CD14-positive monocyte (primary cell): Measurements from ENCODE around the gene TMEM222. TPM values are rescaled to one million over a fixed set of nuclear protein-coding genes. Genes with fewer than 3 reads are reported as not detected.

ENCODE experiments used
- DNase-seq, 3 donors: peaks; one replicate each; pipeline ENCODE4 v3.0.0-alpha.2; 2011 to 2022
- H2AFZ ChIP-seq: 2 replicates; pipeline ENCODE4 v1.6.0; 2012; ENCODE audit warnings: mild to moderate bottlenecking, low read depth, low read length, inconsistent platforms; ENCODE audit not compliant: insufficient read depth, poor library complexity, severe bottlenecking
- H3K27ac ChIP-seq, 2 donors: 1 replicate in 1 of 2; 2 replicates in 1 of 2; pipeline ENCODE4 v1.5.1; 2012 to 2013; ENCODE audit warnings: low read length in 2 of 2, control low read depth in 1 of 2, inconsistent platforms in 1 of 2, low read depth in 1 of 2, mild to moderate bottlenecking in 1 of 2
- H3K27me3 ChIP-seq, 2 donors: one replicate each; pipeline versions ENCODE4 v1.6.0 to v1.6.1; 2011 to 2013; ENCODE audit warnings: low read length in 2 of 2; ENCODE audit not compliant: control insufficient read depth in 2 of 2, insufficient read depth in 2 of 2
- H3K36me3 ChIP-seq, 2 donors: replicated peaks in 1 of 2; 1 replicate in 1 of 2; 2 replicates in 1 of 2; pipeline versions ENCODE4 v1.5.1 to v1.6.1; 2012 to 2013; ENCODE audit warnings: low read length in 2 of 2, control low read depth in 1 of 2, inconsistent platforms in 1 of 2, mild to moderate bottlenecking in 1 of 2; ENCODE audit not compliant: insufficient read depth in 2 of 2, control insufficient read depth in 1 of 2
- H3K4me1 ChIP-seq, 2 donors: 1 replicate in 1 of 2; 2 replicates in 1 of 2; pipeline versions ENCODE4 v1.5.1 to v1.6.1; 2012 to 2013; ENCODE audit warnings: low read length in 2 of 2, control low read depth in 1 of 2, inconsistent platforms in 1 of 2, mild to moderate bottlenecking in 1 of 2, moderate library complexity in 1 of 2; ENCODE audit not compliant: insufficient read depth in 2 of 2, control insufficient read depth in 1 of 2
- H3K4me2 ChIP-seq: replicated peaks from 2 replicates; pipeline ENCODE3; 2012; ENCODE audit warnings: low read length, moderate library complexity, mild to moderate bottlenecking; ENCODE audit not compliant: poor library complexity, severe bottlenecking; ENCODE audit errors: extremely low read depth
- H3K4me3 ChIP-seq, 3 experiments: fragments of 200-600 bp in 1 of 3; sonication (generic) in 1 of 3; replicated peaks in 1 of 3; 1 replicate in 2 of 3; 2 replicates in 1 of 3; pipeline ENCODE4 v1.5.1; 2011 to 2013; ENCODE audit warnings: low read length in 3 of 3, mild to moderate bottlenecking in 3 of 3, control low read depth in 2 of 3, low read depth in 2 of 3, inconsistent platforms in 1 of 3, moderate library complexity in 1 of 3
- H3K79me2 ChIP-seq: 2 replicates; pipeline ENCODE4 v1.6.0; 2012; ENCODE audit warnings: mild to moderate bottlenecking, control low read depth, inconsistent platforms, low read length, moderate library complexity; ENCODE audit not compliant: insufficient read depth
- H3K9ac ChIP-seq: 2 replicates; pipeline ENCODE4 v1.6.0; 2017; ENCODE audit warnings: low read length, mild to moderate bottlenecking; ENCODE audit not compliant: insufficient read depth, poor library complexity, severe bottlenecking
- H3K9me3 ChIP-seq, 2 donors: replicated peaks in 1 of 2; 1 replicate in 1 of 2; 2 replicates in 1 of 2; pipeline versions ENCODE4 v1.5.1 to v1.6.1; 2012 to 2013; ENCODE audit warnings: low read length in 2 of 2, control low read depth in 1 of 2; ENCODE audit not compliant: control insufficient read depth in 1 of 2, insufficient read depth in 1 of 2
- H4K20me1 ChIP-seq: 2 replicates; pipeline ENCODE4 v1.6.0; 2012; ENCODE audit warnings: mild to moderate bottlenecking, low read length, control low read depth, moderate library complexity; ENCODE audit not compliant: insufficient read depth
- H3K27ac Mint-ChIP-seq, 7 donors: one replicate each; pipeline ENCODE4 v1.8.0; 2020; ENCODE audit warnings: mild to moderate bottlenecking in 7 of 7, mixed read lengths in 7 of 7, moderate library complexity in 6 of 7, inconsistent platforms in 2 of 7
- H3K27me3 Mint-ChIP-seq, 3 donors: one replicate each; pipeline ENCODE4 v1.8.0; 2021 to 2022; ENCODE audit warnings: low read depth in 3 of 3, mild to moderate bottlenecking in 3 of 3, mixed read lengths in 3 of 3, moderate library complexity in 3 of 3, inconsistent platforms in 1 of 3
- H3K36me3 Mint-ChIP-seq, 2 donors: one replicate each; pipeline ENCODE4 v1.8.0; 2020; ENCODE audit warnings: mixed read lengths in 2 of 2, inconsistent platforms in 1 of 2, mild to moderate bottlenecking in 1 of 2
- H3K4me1 Mint-ChIP-seq: one replicate; pipeline ENCODE4 v1.8.0; 2020; ENCODE audit warnings: mild to moderate bottlenecking, mixed read lengths
- H3K4me3 Mint-ChIP-seq, 2 donors: one replicate each; pipeline ENCODE4 v1.8.0; 2020; ENCODE audit warnings: mild to moderate bottlenecking in 2 of 2, mixed read lengths in 2 of 2, moderate library complexity in 1 of 2
- H3K9me3 Mint-ChIP-seq, 7 donors: one replicate each; pipeline ENCODE4 v1.8.0; 2020 to 2022; ENCODE audit warnings: mixed read lengths in 7 of 7, mild to moderate bottlenecking in 6 of 7, moderate library complexity in 6 of 7, inconsistent platforms in 2 of 7
- WGBS: methylation state at CpG from one replicate; pipeline ENCODE4 v1.1.5; 2013; ENCODE audit warnings: missing lambda C conversion rate; ENCODE audit not compliant: insufficient coverage; 5-methylcytosine and 5-hydroxymethylcytosine counted together
- intact Hi-C, 2 donors: fragments of 100-400 bp; cut with micrococcal nuclease; formaldehyde crosslinking; loops; one replicate each; pipeline versions ENCODE4 v1.15.0 to v1.15.1; 2023
- polyA plus RNA-seq, 3 donors: library from polyadenylated mRNA; depleted of rRNA in 1 of 3; unstranded in 2 of 3; stranded (reverse) in 1 of 3; fragments of 300-500 nt in 2 of 3; fragments of >200 nt in 1 of 3; fragmentation: Illumina TruSeq in 2 of 3; gene quantifications; 1 replicate in 2 of 3; 2 replicates in 1 of 3; pipeline ENCODE4 v1.2.3, GENCODE V29; 2012 to 2021
- TF ChIP-seq, protein P1 (sequence below): fragments of 200-600 bp; IDR thresholded peaks from one replicate; pipeline ENCODE4 v1.8.0; 2022; ENCODE audit warnings: antibody characterized with exemption, mild to moderate bottlenecking

Gene TMEM222
- polyA plus RNA-seq, 3 donors = 23.2 to 29.0 (median 24.6) TPM

GRCh38 chr1:27299385-27300271, 22.3 kb upstream of the TMEM222 start:
- 42% methylated on average over 9 of the region's 14 CpGs for WGBS
- Histone ChIP-seq H3K4me3 (peak overlapping the region in 1 of 3 experiments; percentile 27), H3K4me2 (peak overlapping the region; percentile 32), H3K9me3 (no peaks in the 10 kb centered on the region), H3K79me2 (no peaks in the 10 kb centered on the region), H2AFZ (no peak overlapping the region), H3K27ac (peak overlapping the region; percentile 75 to 84), H4K20me1 (peaks cover 34% of the 10 kb centered on the region), H3K4me1 (peaks cover 25 to 26% of the 10 kb centered on the region in 2 donors), H3K27me3 (no peaks in the 10 kb centered on the region), H3K36me3 (peaks cover 67 to 90% of the 10 kb centered on the region in 2 donors), H3K9ac (peak overlapping the region; percentile 37)
- DNase-seq = peak; percentile 9 to 35 (median 15)
- H3K36me3 Mint-ChIP-seq = peaks cover 75 to 89% of the 10 kb centered on the region in 2 donors
- peaks cover 23% of the 10 kb centered on the region for H3K4me1 Mint-ChIP-seq
- H3K4me3 Mint-ChIP-seq = no peak overlapping the region
- TF ChIP-seq, protein P1, sequence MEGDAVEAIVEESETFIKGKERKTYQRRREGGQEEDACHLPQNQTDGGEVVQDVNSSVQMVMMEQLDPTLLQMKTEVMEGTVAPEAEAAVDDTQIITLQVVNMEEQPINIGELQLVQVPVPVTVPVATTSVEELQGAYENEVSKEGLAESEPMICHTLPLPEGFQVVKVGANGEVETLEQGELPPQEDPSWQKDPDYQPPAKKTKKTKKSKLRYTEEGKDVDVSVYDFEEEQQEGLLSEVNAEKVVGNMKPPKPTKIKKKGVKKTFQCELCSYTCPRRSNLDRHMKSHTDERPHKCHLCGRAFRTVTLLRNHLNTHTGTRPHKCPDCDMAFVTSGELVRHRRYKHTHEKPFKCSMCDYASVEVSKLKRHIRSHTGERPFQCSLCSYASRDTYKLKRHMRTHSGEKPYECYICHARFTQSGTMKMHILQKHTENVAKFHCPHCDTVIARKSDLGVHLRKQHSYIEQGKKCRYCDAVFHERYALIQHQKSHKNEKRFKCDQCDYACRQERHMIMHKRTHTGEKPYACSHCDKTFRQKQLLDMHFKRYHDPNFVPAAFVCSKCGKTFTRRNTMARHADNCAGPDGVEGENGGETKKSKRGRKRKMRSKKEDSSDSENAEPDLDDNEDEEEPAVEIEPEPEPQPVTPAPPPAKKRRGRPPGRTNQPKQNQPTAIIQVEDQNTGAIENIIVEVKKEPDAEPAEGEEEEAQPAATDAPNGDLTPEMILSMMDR = no peak
- no peaks in the 10 kb centered on the region for H3K9me3 Mint-ChIP-seq
- intact Hi-C loops = loop anchor here (2.0 to 10.0 kb wide), 5 partner anchors 95 to 375 kb away; partner anchors contain the start of genes AHDC1 (in 1 of the 2) and IFI6 (in 1 of the 2)
- no peaks in the 10 kb centered on the region for H3K27me3 Mint-ChIP-seq
- H3K27ac Mint-ChIP-seq = peak overlapping the region; percentile 72 to 92 (median 89)

- peaks cover 69 to 90% of the 10 kb centered on the region in 2 donors for H3K36me3 ChIP-seq
- no peak overlapping the region for H2AFZ ChIP-seq
- peaks cover 25 to 26% of the 10 kb centered on the region in 2 donors for H3K4me1 ChIP-seq
- no peaks in the 10 kb centered on the region for H3K27me3 ChIP-seq
- peak; percentile 76 to 83 (median 81) for DNase-seq
- peak overlapping the region in 1 of 3 experiments; percentile 27 for H3K4me3 ChIP-seq
- H3K9ac ChIP-seq = peak overlapping the region; percentile 37
- Mint-ChIP-seq H3K27me3 (no peaks in the 10 kb centered on the region), H3K36me3 (peaks cover 76 to 89% of the 10 kb centered on the region in 2 donors), H3K9me3 (no peaks in the 10 kb centered on the region), H3K4me1 (peaks cover 23% of the 10 kb centered on the region), H3K4me3 (no peak overlapping the region), H3K27ac (peak overlapping the region; percentile 72 to 92 (median 89))
- WGBS = 0% methylated on average over 3 of the region's 5 CpGs
- intact Hi-C loops = loop anchor here (1.0 to 10.0 kb wide), 5 partner anchors 94 to 374 kb away; partner anchors contain the start of genes AHDC1 (in 1 of the 2) and IFI6 (in 1 of the 2)
- TF ChIP-seq, protein P1 = peak; percentile 98
- peak overlapping the region; percentile 32 for H3K4me2 ChIP-seq
- no peaks in the 10 kb centered on the region for H3K9me3 ChIP-seq
- peak overlapping the region; percentile 75 to 84 for H3K27ac ChIP-seq
- H4K20me1 ChIP-seq = peaks cover 34% of the 10 kb centered on the region
- H3K79me2 ChIP-seq = no peaks in the 10 kb centered on the region
These were observed 21.5 kb upstream of the TMEM222 start for GRCh38 chr1:27300341-27301051.
